ENCODE data around the gene CLHC1.

GRCh38 chr2:55141572-55142413 lies 90.3 kb downstream of the CLHC1 start:
- TF ChIP-seq EZH2 (IDR thresholded peaks at IDR 0.05; ENCODE audit: insufficient read depth, poor library complexity, severe bottlenecking) (no peak), EZH2phosphoT487 (IDR thresholded peaks at IDR 0.05; ENCODE audit: insufficient read depth, low read depth) (no peak)

All from GM23248 (cell line).